BLaER1 treated with 17β-estradiol and CSF1 and Interleukin-3, amounts not matched to agents 10 nM and 100 nM (cell line): ENCODE results near the gene KSR2.
"Not testable (repeated sequence)": the region's sequence is repeated elsewhere in the genome, so short reads cannot be mapped to it uniquely, and the experiment has no call there.

Experiments used
- H3K27ac ChIP-seq, 11 experiments: shearing (Covaris generic); formaldehyde crosslinking; 2 replicates each; pipeline ENCODE4 v1.8.1; 2022
- H3K27me3 ChIP-seq, 11 experiments: shearing (Covaris generic); formaldehyde crosslinking; 2 replicates each; pipeline ENCODE4 v1.8.1; 2022
- H3K36me3 ChIP-seq, 11 experiments: shearing (Covaris generic); formaldehyde crosslinking; 2 replicates each; pipeline ENCODE4 v1.8.1; 2022
- H3K4me1 ChIP-seq, 10 experiments: shearing (Covaris generic); formaldehyde crosslinking; 2 replicates each; pipeline ENCODE4 v1.8.1; 2022
- H3K4me2 ChIP-seq, 11 experiments: shearing (Covaris generic); formaldehyde crosslinking; 2 replicates each; pipeline ENCODE4 v1.8.1; 2022
- H3K4me3 ChIP-seq, 10 experiments: shearing (Covaris generic); formaldehyde crosslinking; 2 replicates each; pipeline ENCODE4 v1.8.1; 2022
- H3K9ac ChIP-seq, 11 experiments: shearing (Covaris generic); formaldehyde crosslinking; 2 replicates each; pipeline ENCODE4 v1.8.1; 2022
- H3K9me3 ChIP-seq, 11 experiments: shearing (Covaris generic); formaldehyde crosslinking; replicated peaks in 1 of 11; 2 replicates each; pipeline ENCODE4 v1.8.1; 2022
- H4K20me1 ChIP-seq, 11 experiments: shearing (Covaris generic); formaldehyde crosslinking; 2 replicates each; pipeline ENCODE4 v1.8.1; 2022
- Cebpa-rat ChIP-seq, 11 experiments: shearing (Covaris generic); IDR thresholded peaks; 2 replicates each; pipeline ENCODE4 v1.8.1; 2022

KSR2 gene

GRCh38 chr12:118010903-118011302, 42.1 kb upstream of the KSR2 start:
- Histone ChIP-seq H3K27ac (no peak overlapping the region), H3K4me2 (no peak overlapping the region), H3K36me3 (no peaks in the 10 kb centered on the region), H3K9ac (no peak overlapping the region), H4K20me1 (no peaks in the 10 kb centered on the region), H3K27me3 (no peaks in the 10 kb centered on the region), H3K9me3 (peaks cover 0 to 13% (median 5%) of the 10 kb centered on the region in 11 experiments; a peak in 7 of 22 replicates), H3K4me3 (no peak overlapping the region), H3K4me1 (peaks cover 0 to 2% (median under 1%) of the 10 kb centered on the region in 10 experiments; a peak in 10 of 20 replicates)
- no peak for TF ChIP-seq Cebpa-rat (IDR thresholded peaks at IDR 0.05)

DNA sequence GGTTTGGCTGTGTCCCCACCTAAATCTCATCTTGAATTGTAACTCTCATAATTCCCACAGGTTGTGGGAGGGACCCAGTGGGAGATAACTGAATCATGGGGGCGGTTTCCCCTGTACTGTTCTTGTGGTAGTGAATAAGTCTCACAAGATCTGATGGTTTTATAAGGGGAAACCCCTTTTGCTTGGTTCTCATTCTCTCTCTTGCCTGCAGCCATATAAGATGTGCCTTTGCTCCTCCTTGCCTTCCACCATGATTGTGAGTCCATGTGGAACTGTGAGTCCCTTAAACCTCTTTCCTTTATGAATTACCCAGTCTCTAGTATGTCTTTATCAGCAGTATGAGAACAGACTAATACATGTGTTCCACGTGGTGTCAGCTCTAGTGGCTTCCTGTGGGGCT, 31.0 kb upstream of the KSR2 start:
- H3K36me3 ChIP-seq, H3K4me1 ChIP-seq, H4K20me1 ChIP-seq, H3K9ac ChIP-seq, H3K4me2 ChIP-seq, H3K27me3 ChIP-seq, H3K27ac ChIP-seq, H3K4me3 ChIP-seq: not testable (repeated sequence)
- H3K9me3 ChIP-seq = peaks cover 0 to 22% (median 13%) of the 10 kb centered on the region in 11 experiments; a peak in 18 of 22 replicates

GRCh38 chr12:117998719-117999118, 29.9 kb upstream of the KSR2 start:
- no peak for TF ChIP-seq Cebpa-rat (IDR thresholded peaks at IDR 0.05)
- no peak overlapping the region for H3K27ac ChIP-seq
- no peaks in the 10 kb centered on the region for H3K27me3 ChIP-seq
- H3K4me2 ChIP-seq = no peak overlapping the region
- H4K20me1 ChIP-seq = no peaks in the 10 kb centered on the region
- no peaks in the 10 kb centered on the region for H3K36me3 ChIP-seq
- no peak overlapping the region for H3K4me3 ChIP-seq
- peaks cover 0 to 26% (median 15%) of the 10 kb centered on the region in 11 experiments; a peak in 19 of 22 replicates for H3K9me3 ChIP-seq
- no peak overlapping the region for H3K9ac ChIP-seq
- H3K4me1 ChIP-seq = no peaks in the 10 kb centered on the region

DNA sequence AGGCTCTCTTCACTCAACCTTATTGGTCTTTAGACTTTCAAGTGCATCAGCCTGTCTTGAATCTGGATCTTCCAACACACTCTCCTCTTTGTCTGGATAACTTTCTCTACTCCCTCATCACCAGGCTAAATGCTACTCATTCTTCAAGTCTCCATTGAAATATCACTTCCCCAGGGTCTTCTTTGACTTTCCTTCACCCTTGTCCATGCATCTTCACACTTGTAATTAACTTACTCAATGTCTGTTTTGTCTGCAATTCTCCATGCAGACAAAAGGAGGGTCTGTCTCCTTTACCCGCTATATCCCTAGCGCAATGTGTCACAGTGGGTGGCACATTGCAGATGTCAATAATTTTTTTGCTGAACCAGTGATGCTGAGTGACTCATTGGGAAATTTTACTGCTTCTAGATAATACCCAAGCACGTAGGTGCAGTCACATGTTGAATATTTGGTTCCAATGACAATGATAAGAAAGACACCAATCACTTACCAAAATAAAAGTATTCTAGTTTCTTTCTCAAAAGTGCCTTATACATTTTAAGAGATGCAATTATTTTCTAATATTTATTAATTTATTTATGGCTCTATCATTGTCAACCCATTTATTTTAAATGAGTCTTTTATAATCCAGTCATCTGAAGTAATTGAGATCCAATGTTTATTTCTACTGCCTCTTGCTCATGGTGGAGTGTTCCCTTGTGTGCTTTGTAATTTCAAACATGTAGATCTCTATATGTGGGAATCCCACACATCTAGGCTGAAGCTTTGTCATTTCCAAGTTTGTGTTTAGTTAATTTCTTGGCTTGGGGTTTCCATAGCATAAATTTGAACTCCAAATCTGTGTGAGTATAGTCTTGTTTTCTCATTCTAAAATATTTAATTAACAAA, 26.0 kb upstream of the KSR2 start:
- Histone ChIP-seq H3K9ac (no peak overlapping the region), H4K20me1 (no peaks in the 10 kb centered on the region), H3K4me1 (no peaks in the 10 kb centered on the region)

GRCh38 chr12:117986705-117987469, 18.1 kb upstream of the KSR2 start:
- H3K4me3 ChIP-seq = no peak overlapping the region
- no peaks in the 10 kb centered on the region for H4K20me1 ChIP-seq
- H3K4me1 ChIP-seq = peaks cover 22 to 37% (median 31%) of the 10 kb centered on the region in 10 experiments
- no peaks in the 10 kb centered on the region for H3K27me3 ChIP-seq
- H3K27ac ChIP-seq = peak overlapping the region in 3 of 11 experiments; percentile 11 to 73 (median 46); a peak in 4 of 22 replicates
- peaks cover 0 to 6% (median 0%) of the 10 kb centered on the region in 11 experiments; a peak in 7 of 22 replicates for H3K9me3 ChIP-seq
- peak overlapping the region; percentile 21 to 76 (median 52); a peak in 21 of 22 replicates for H3K4me2 ChIP-seq
- no peaks in the 10 kb centered on the region for H3K36me3 ChIP-seq
- TF ChIP-seq Cebpa-rat (IDR thresholded peaks at IDR 0.05) = no peak
- peak overlapping the region in 2 of 11 experiments; percentile 6 to 40; a peak in 2 of 22 replicates for H3K9ac ChIP-seq

More for the DNA sequence above, 26.0 kb upstream of the KSR2 start:
- no peak overlapping the region for H3K27ac ChIP-seq
- H3K27me3 ChIP-seq = no peaks in the 10 kb centered on the region
- peaks cover 0 to 17% (median 8%) of the 10 kb centered on the region in 11 experiments; a peak in 18 of 22 replicates for H3K9me3 ChIP-seq
- H3K4me3 ChIP-seq = no peak overlapping the region
- H3K4me2 ChIP-seq = no peak overlapping the region
- no peak for TF ChIP-seq Cebpa-rat (IDR thresholded peaks at IDR 0.05)
- H3K36me3 ChIP-seq = no peaks in the 10 kb centered on the region

DNA sequence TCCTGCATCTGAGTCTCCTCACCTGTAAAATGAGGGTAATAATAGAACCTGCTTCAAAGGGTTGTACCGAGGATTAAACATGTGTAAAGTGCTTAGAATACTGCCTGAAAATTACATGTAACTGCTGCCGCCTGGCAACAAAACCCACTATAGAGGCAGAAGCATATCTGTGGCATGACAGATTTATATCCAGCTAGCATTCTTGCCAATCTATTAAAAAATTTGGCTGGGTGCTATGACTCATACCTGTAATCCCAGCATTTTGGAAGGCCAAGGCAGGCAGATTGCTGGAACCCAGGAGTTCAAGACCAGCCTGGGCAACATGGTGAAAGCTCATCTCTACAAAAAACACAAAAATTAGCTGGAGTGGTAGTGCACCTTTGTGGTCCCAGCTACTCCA, 16.4 kb upstream of the KSR2 start:
- no peak for TF ChIP-seq Cebpa-rat (IDR thresholded peaks at IDR 0.05)
- Histone ChIP-seq H3K4me2 (peak overlapping the region in 9 of 11 experiments; percentile 2 to 76 (median 52); a peak in 13 of 22 replicates), H3K27me3 (no peaks in the 10 kb centered on the region), H3K9me3 (peaks cover 0 to 6% (median 0%) of the 10 kb centered on the region in 11 experiments; a peak in 7 of 22 replicates), H4K20me1 (no peaks in the 10 kb centered on the region), H3K4me3 (no peak overlapping the region), H3K4me1 (peaks cover 22 to 37% (median 31%) of the 10 kb centered on the region in 10 experiments), H3K9ac (no peak overlapping the region), H3K36me3 (no peaks in the 10 kb centered on the region), H3K27ac (no peak overlapping the region)

GRCh38 chr12:117981267-117981666, 12.5 kb upstream of the KSR2 start:
- no peak for TF ChIP-seq Cebpa-rat (IDR thresholded peaks at IDR 0.05)
- Histone ChIP-seq H3K4me1 (peaks cover 20 to 28% (median 21%) of the 10 kb centered on the region in 10 experiments), H3K27ac (no peak overlapping the region), H3K9ac (no peak overlapping the region), H3K36me3 (no peaks in the 10 kb centered on the region), H3K9me3 (no peaks in the 10 kb centered on the region), H3K4me2 (no peak overlapping the region), H3K27me3 (no peaks in the 10 kb centered on the region), H3K4me3 (no peak overlapping the region), H4K20me1 (no peaks in the 10 kb centered on the region)

GRCh38 chr12:117980616-117981015, 11.8 kb upstream of the KSR2 start:
- H4K20me1 ChIP-seq = no peaks in the 10 kb centered on the region
- no peaks in the 10 kb centered on the region for H3K36me3 ChIP-seq
- TF ChIP-seq Cebpa-rat (IDR thresholded peaks at IDR 0.05) = peak in 3 of 11 experiments; percentile 10 to 63 (median 15); a peak in 2 of 22 replicates
- peaks cover 14 to 22% (median 16%) of the 10 kb centered on the region in 10 experiments; a peak in 19 of 20 replicates for H3K4me1 ChIP-seq
- no peak overlapping the region for H3K4me2 ChIP-seq
- no peak overlapping the region for H3K27ac ChIP-seq
- H3K9ac ChIP-seq = no peak overlapping the region
- no peaks in the 10 kb centered on the region for H3K9me3 ChIP-seq
- no peaks in the 10 kb centered on the region for H3K27me3 ChIP-seq
- no peak overlapping the region for H3K4me3 ChIP-seq

DNA sequence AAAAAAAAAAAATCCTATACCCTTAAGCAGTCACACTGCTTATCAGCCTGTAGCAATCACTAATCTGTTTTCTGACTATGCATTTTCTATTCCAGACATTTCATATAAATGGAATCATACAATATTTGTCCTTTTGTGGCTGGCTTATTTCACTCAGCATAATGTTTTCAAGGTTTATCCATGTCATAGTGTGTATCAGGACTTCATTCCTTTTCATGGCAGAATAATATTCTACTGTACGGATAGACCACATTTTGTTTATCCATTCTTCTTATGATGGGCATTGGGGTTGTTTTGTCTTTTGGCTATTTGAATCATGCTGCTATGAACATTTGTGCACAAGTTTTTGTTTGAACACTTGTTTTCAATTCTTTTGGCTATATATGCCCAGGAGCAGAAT, 8.6 kb upstream of the KSR2 start:
- Histone ChIP-seq H3K4me1 (0 out of 20 replicates have a peak, but pooled peaks cover 0 to 4% (median 0%) of the 10 kb centered on the region in 10 experiments), H4K20me1 (no peaks in the 10 kb centered on the region), H3K9me3 (peaks cover 0 to 3% (median under 1%) of the 10 kb centered on the region in 11 experiments; a peak in 6 of 22 replicates), H3K36me3 (no peaks in the 10 kb centered on the region), H3K27me3 (no peaks in the 10 kb centered on the region), H3K4me2 (no peak overlapping the region), H3K9ac (no peak overlapping the region), H3K27ac (no peak overlapping the region), H3K4me3 (no peak overlapping the region)
- no peak for TF ChIP-seq Cebpa-rat (IDR thresholded peaks at IDR 0.05)
